Activated CD8-positive, alpha-beta memory T cell treated with anti-CD3 and anti-CD28 coated beads for 1 hour (primary cell): Measurements from ENCODE around the gene GRIK4.
"Not testable (repeated sequence)": the region's sequence is repeated elsewhere in the genome, so short reads cannot be mapped to it uniquely, and the experiment has no call there.

Experiments
- DNase-seq, 2 donors: peaks; one replicate each; pipeline ENCODE4 v3.0.0-alpha.2; 2020; ENCODE audit warnings: low read depth in 1 of 2; ENCODE audit errors: extremely low read depth in 1 of 2

The GRIK4 gene

GRCh38 chr11:120568572-120569307 lies 57.2 kb downstream of the GRIK4 start:
- DNase-seq, result no peak

- DNase-seq, result no peak
Observed at GRCh38 chr11:120569861-120570260, 58.3 kb downstream of the GRIK4 start.

- no peak for DNase-seq
Observed at GRCh38 chr11:120571476-120571875, 59.9 kb downstream of the GRIK4 start.

GRCh38 chr11:120573756-120574354 lies 62.3 kb downstream of the GRIK4 start:
- DNase-seq, result no peak

GRCh38 chr11:120574876-120575275 lies 63.3 kb downstream of the GRIK4 start:
- DNase-seq, result no peak

- DNase-seq, result no peak
Observed at GRCh38 chr11:120575461-120575860, 63.9 kb downstream of the GRIK4 start.

GRCh38 chr11:120576606-120577005 lies 65.1 kb downstream of the GRIK4 start:
- no peak for DNase-seq

GRCh38 chr11:120577041-120577440 lies 65.5 kb downstream of the GRIK4 start:
- DNase-seq, result no peak

- DNase-seq, result no peak
Observed at GRCh38 chr11:120577624-120578363, 66.2 kb downstream of the GRIK4 start.

- no peak for DNase-seq
Observed at GRCh38 chr11:120578596-120579154, 67.1 kb downstream of the GRIK4 start.

GRCh38 chr11:120579611-120580031 lies 68.1 kb downstream of the GRIK4 start:
- DNase-seq, result no peak

GRCh38 chr11:120581313-120581712 lies 69.8 kb downstream of the GRIK4 start:
- DNase-seq, result no peak

GRCh38 chr11:120582535-120582934 lies 71.0 kb downstream of the GRIK4 start:
- not testable (repeated sequence) for DNase-seq

- no peak for DNase-seq
Observed at GRCh38 chr11:120586072-120586471, 74.5 kb downstream of the GRIK4 start.

- DNase-seq, result no peak
Observed at GRCh38 chr11:120586728-120587127, 75.2 kb downstream of the GRIK4 start.

- DNase-seq, result no peak
Observed at GRCh38 chr11:120587299-120587698, 75.8 kb downstream of the GRIK4 start.

GRCh38 chr11:120589376-120589775 lies 77.8 kb downstream of the GRIK4 start:
- DNase-seq, result no peak

GRCh38 chr11:120590472-120590871 lies 78.9 kb downstream of the GRIK4 start:
- DNase-seq, result no peak

- DNase-seq, result no peak
Observed at GRCh38 chr11:120594746-120595145, 83.2 kb downstream of the GRIK4 start.

GRCh38 chr11:120595557-120595956 lies 84.0 kb downstream of the GRIK4 start:
- DNase-seq, result no peak
